Measurements from ENCODE around the gene RAB7B.
A peak's percentile ranks its signal among the peaks of the same experiment; 100 is the strongest.

RAB7B gene

DNA sequence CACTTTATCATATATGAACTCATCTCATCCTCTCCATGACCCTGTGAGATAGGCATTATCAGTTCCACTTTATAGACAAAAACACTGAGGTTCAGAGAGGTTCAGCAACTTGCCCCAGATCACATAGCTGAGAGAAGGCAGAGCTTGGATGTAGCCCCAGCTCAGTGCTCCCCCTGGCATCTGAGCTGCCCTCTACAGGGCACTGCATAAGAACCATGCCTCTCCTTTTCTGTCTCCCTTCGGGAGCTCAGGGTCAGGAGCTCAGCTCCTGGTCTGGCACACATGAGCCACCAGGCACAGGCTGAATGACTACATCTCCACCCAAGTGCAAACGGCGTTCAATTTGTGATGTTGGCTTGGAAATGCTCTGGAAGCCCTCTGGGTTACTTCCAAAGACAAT, 16.9 kb downstream of the RAB7B start:
- no peak; the same call in none of the 2 replicates for TF ChIP-seq CTCF (IDR thresholded peaks at IDR 0.05; ENCODE audit: low read depth, low read length)
- DNase-seq (ENCODE audit: extremely low read depth, low read depth) = no peak

- TF ChIP-seq CTCF (IDR thresholded peaks at IDR 0.05; ENCODE audit: low read depth, low read length) = no peak
- DNase-seq (ENCODE audit: extremely low read depth, low read depth) = no peak
Observed at GRCh38 chr1:205985330-205986005, 17.7 kb downstream of the RAB7B start.

- peak; percentile 89 for TF ChIP-seq CTCF (IDR thresholded peaks at IDR 0.05; ENCODE audit: low read depth, low read length)
Observed at GRCh38 chr1:205983925-205984725, 19.1 kb downstream of the RAB7B start.

DNA sequence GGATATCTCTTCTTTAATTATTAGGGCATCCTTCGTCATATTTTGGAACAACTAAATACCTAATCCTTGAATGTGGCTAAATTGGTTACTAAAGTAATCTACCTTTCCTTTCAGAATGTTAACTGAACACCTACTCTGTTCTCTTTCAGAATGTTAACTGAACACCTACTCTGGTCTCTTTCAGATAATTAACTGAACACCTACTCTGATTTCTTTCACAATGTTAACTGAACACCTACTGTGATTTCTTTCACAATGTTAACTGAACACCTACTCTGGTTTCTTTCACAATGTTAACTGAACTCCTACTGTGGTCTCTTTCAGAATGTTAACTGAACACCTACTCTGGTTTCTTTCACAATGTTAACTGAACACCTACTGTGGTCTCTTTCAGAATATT, 21.9 kb downstream of the RAB7B start:
- TF ChIP-seq CTCF (IDR thresholded peaks at IDR 0.05; ENCODE audit: low read depth, low read length) = no peak
- no peak for DNase-seq (ENCODE audit: extremely low read depth, low read depth)

More at GRCh38 chr1:205983925-205984725, 19.1 kb downstream of the RAB7B start:
- DNase-seq (ENCODE audit: extremely low read depth, low read depth) = no peak

- no peak for TF ChIP-seq CTCF (IDR thresholded peaks at IDR 0.05; ENCODE audit: low read depth, low read length)
- DNase-seq (ENCODE audit: extremely low read depth, low read depth) = no peak
Observed at GRCh38 chr1:205980237-205980870, 22.8 kb downstream of the RAB7B start.

DNA sequence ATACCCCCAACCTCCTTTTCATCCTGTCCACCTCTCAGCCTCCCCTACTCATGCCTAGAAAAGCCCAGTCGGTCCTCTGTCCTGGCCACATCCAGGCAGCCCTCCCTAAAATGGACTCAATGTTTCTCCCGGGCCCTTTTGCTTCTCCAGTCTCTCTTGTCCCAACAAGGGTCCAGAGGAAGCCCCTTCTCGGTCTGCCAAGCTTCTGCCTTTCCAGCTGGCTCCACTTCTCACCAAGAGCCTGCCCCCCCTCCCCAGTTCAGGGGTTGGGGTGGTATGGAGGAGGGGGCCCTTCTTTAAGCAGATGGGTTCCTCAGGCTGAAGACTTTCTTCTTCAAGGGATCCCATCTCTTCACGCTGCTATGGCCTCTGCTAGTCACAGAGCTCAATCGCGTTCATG, 23.9 kb downstream of the RAB7B start:
- DNase-seq (ENCODE audit: extremely low read depth, low read depth) = no peak
- no peak for TF ChIP-seq CTCF (IDR thresholded peaks at IDR 0.05; ENCODE audit: low read depth, low read length)

GRCh38 chr1:205978676-205979075, 24.5 kb downstream of the RAB7B start:
- TF ChIP-seq CTCF (IDR thresholded peaks at IDR 0.05; ENCODE audit: low read depth, low read length) = no peak
- no peak for DNase-seq (ENCODE audit: extremely low read depth, low read depth)
